ENCODE measurements around the gene UBE2Q1.

GRCh38 chr1:154598871-154599635 lies 40.6 kb upstream of the UBE2Q1 start:
- TF ChIP-seq RAD21 (IDR thresholded peaks at IDR 0.05): no peak
- TF ChIP-seq SP1 (IDR thresholded peaks at IDR 0.05): no peak
- TF ChIP-seq CTCF (IDR thresholded peaks at IDR 0.05; ENCODE audit: low read depth, low read length, missing input control): no peak
- no peak for TF ChIP-seq GABPA (IDR thresholded peaks at IDR 0.05 in 1 of 2, conservative IDR thresholded peaks at IDR 0.05 in 1 of 2)
